Skeletal muscle tissue (tissue), 4 donors: ENCODE results near the gene ASNSD1. TPM values are rescaled to one million over a fixed set of nuclear protein-coding genes. Genes with fewer than 3 reads are reported as not detected.
"Not testable (repeated sequence)": the region's sequence is repeated elsewhere in the genome, so short reads cannot be mapped to it uniquely, and the experiment has no call there.

ENCODE experiments used
- H3K27ac ChIP-seq: one replicate; pipeline ENCODE4 v1.7.0; 2013; ENCODE audit warnings: mild to moderate bottlenecking, low read depth, low read length, inconsistent platforms
- H3K27me3 ChIP-seq, 3 donors: one replicate each; pipeline ENCODE4 v1.7.0; 2013; ENCODE audit warnings: low read length in 3 of 3; ENCODE audit not compliant: control insufficient read depth in 3 of 3, insufficient read depth in 3 of 3
- H3K36me3 ChIP-seq, 3 donors: one replicate each; pipeline ENCODE4 v1.7.0; 2013; ENCODE audit warnings: low read length in 3 of 3; ENCODE audit not compliant: control insufficient read depth in 3 of 3, insufficient read depth in 3 of 3
- H3K4me1 ChIP-seq, 3 donors: one replicate each; pipeline ENCODE4 v1.7.0; 2013; ENCODE audit warnings: low read length in 3 of 3, mild to moderate bottlenecking in 3 of 3; ENCODE audit not compliant: control insufficient read depth in 3 of 3, insufficient read depth in 3 of 3
- H3K4me3 ChIP-seq, 3 donors: one replicate each; pipeline ENCODE4 v1.7.0; 2013; ENCODE audit warnings: low read length in 3 of 3
- H3K9ac ChIP-seq, 3 donors: one replicate each; pipeline ENCODE4 v1.7.0; 2013; ENCODE audit warnings: low read length in 3 of 3, mild to moderate bottlenecking in 3 of 3, moderate library complexity in 2 of 3, low read depth in 1 of 3
- H3K9me3 ChIP-seq, 3 donors: one replicate each; pipeline ENCODE4 v1.7.0; 2013; ENCODE audit warnings: low read length in 3 of 3; ENCODE audit not compliant: control insufficient read depth in 3 of 3
- total RNA-seq: library from RNA; depleted of rRNA; stranded (reverse); fragments of >200 nt; gene quantifications from one replicate; pipeline ENCODE4 v1.2.3, GENCODE V29; 2014
- donor health status: Osteomylitis.

Gene ASNSD1
- total RNA-seq, 1 donor from 2014 or later, result 36.5 TPM

- H3K27me3 ChIP-seq, result no peaks in the 10 kb centered on the region
- H3K9me3 ChIP-seq, result no peaks in the 10 kb centered on the region
- H3K4me3 ChIP-seq, result no peak overlapping the region
Observed at GRCh38 chr2:189641590-189641989, 19.7 kb upstream of the ASNSD1 start.

DNA sequence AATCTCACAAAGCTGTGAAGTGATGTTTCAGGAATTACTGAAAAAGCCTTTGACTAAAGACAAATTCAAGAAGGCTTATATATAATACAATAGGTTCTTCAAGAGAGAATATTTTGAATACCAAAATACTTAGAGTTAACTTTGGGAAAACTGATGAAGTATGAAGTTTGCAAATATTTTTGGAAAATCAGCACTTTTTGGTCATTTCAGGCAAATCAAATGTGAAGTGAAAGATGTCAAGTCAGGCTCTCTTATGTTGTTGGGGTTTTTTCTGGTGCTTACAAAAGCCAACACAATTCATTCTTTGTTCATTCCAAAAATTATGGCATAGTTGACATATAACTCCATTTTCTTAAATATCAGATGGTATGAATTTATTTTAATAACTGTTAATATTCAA, 14.7 kb upstream of the ASNSD1 start:
- Histone ChIP-seq H3K36me3 (no peaks in the 10 kb centered on the region), H3K9me3 (no peaks in the 10 kb centered on the region), H3K27ac (no peak overlapping the region), H3K4me3 (no peak overlapping the region), H3K9ac (no peak overlapping the region), H3K4me1 (no peaks in the 10 kb centered on the region), H3K27me3 (no peaks in the 10 kb centered on the region)

More at GRCh38 chr2:189641590-189641989, 19.7 kb upstream of the ASNSD1 start:
- H3K4me1 ChIP-seq, result no peaks in the 10 kb centered on the region
- no peak overlapping the region for H3K27ac ChIP-seq
- H3K36me3 ChIP-seq, result no peaks in the 10 kb centered on the region
- H3K9ac ChIP-seq, result no peak overlapping the region

- Histone ChIP-seq H3K4me3 (no peak overlapping the region), H3K4me1 (no peaks in the 10 kb centered on the region), H3K9ac (no peak overlapping the region)
Observed at GRCh38 chr2:189648846-189649509, 12.3 kb upstream of the ASNSD1 start.

GRCh38 chr2:189651284-189651683, 10.0 kb upstream of the ASNSD1 start:
- H3K36me3 ChIP-seq, result no peaks in the 10 kb centered on the region
- no peak overlapping the region for H3K9ac ChIP-seq
- H3K4me3 ChIP-seq, result no peak overlapping the region
- no peak overlapping the region for H3K27ac ChIP-seq
- no peaks in the 10 kb centered on the region for H3K27me3 ChIP-seq
- H3K9me3 ChIP-seq, result no peaks in the 10 kb centered on the region
- H3K4me1 ChIP-seq, result no peaks in the 10 kb centered on the region

More at GRCh38 chr2:189648846-189649509, 12.3 kb upstream of the ASNSD1 start:
- Histone ChIP-seq H3K36me3 (no peaks in the 10 kb centered on the region), H3K9me3 (no peaks in the 10 kb centered on the region), H3K27me3 (no peaks in the 10 kb centered on the region), H3K27ac (no peak overlapping the region)

DNA sequence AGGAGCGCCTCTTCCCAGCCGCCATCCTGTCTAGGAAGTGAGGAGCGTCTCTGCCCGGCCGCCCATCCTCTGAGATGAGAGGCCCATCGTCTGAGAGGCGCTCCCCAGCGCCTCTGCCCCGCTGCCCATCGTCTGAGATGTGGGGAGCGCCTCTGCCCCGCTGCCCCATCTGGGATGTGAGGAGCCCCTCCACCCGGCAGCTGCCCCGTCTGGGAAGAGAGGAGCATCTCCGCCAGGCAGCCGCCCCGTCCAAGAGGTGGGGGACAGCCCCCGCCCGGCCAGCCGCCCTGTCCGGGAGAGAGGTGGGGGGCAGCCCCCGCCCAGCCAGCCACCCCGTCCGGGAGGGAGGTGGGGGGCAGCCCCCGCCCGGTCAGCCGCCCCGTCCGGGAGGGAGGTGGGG, 7.8 kb upstream of the ASNSD1 start:
- H3K9ac ChIP-seq, H3K36me3 ChIP-seq, H3K27ac ChIP-seq, H3K9me3 ChIP-seq, H3K4me1 ChIP-seq, H3K4me3 ChIP-seq, H3K27me3 ChIP-seq: not testable (repeated sequence)

GRCh38 chr2:189654641-189655040, 6.6 kb upstream of the ASNSD1 start:
- Histone ChIP-seq H3K27me3 (no peaks in the 10 kb centered on the region), H3K36me3 (no peaks in the 10 kb centered on the region), H3K9me3 (no peaks in the 10 kb centered on the region), H3K9ac (no peak overlapping the region), H3K27ac (no peak overlapping the region), H3K4me1 (no peaks in the 10 kb centered on the region), H3K4me3 (no peak overlapping the region)

GRCh38 chr2:189657867-189658266, 3.4 kb upstream of the ASNSD1 start:
- Histone ChIP-seq H3K27ac (no peak overlapping the region), H3K4me3 (no peak overlapping the region), H3K27me3 (no peaks in the 10 kb centered on the region), H3K9ac (no peak overlapping the region), H3K36me3 (peaks cover 0 to 2% (median 0%) of the 10 kb centered on the region in 3 donors), H3K4me1 (peaks cover 5 to 16% (median 13%) of the 10 kb centered on the region in 3 donors), H3K9me3 (no peaks in the 10 kb centered on the region)

DNA sequence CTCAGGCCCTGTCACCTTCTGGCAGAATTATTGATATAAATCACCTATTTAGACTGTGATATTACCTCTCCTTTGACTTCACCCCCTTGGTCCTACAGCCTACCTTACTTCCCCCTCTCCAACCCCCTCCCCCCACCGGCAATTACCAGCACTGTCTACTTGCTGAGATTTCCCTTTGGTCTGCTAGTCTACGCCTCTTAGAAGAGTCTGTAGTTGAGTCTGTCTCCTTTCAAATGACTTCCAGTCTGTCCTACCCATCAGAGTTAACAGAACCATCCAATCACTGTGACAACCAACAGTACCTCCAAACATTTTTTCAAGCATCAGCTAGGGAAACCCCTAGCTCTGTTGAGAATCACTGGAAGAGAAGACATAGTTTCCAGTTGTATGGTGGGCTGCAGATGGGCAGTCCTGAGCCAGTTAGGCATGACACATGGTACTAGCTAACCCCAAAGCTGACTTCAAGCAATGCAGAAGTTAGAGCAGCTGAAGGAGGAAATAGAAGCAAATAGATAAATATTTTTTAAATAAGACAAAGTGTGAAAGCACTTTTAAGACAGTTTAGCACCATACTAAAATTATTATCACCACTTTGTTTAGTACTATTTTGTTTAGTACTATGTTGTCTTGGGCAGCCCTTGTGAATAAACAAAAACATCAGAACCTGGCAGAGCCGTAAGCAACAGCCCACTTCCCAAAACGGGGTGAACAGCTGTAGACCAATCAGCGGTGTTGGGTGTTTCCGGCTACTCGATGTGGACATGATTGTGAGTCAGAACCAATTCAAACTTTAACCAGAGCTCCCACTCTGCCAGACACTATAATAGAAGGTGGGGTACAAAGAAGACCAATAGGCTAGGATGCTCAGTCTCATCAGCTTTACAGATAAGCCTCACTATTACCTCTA, 2.7 kb upstream of the ASNSD1 start:
- peaks cover 5 to 16% (median 13%) of the 10 kb centered on the region in 3 donors for H3K4me1 ChIP-seq
- H3K4me3 ChIP-seq, result no peak overlapping the region
- H3K36me3 ChIP-seq, result peaks cover 0 to 2% (median 0%) of the 10 kb centered on the region in 3 donors
- H3K9me3 ChIP-seq, result no peaks in the 10 kb centered on the region
- no peak overlapping the region for H3K9ac ChIP-seq
- H3K27me3 ChIP-seq, result no peaks in the 10 kb centered on the region
- no peak overlapping the region for H3K27ac ChIP-seq

DNA sequence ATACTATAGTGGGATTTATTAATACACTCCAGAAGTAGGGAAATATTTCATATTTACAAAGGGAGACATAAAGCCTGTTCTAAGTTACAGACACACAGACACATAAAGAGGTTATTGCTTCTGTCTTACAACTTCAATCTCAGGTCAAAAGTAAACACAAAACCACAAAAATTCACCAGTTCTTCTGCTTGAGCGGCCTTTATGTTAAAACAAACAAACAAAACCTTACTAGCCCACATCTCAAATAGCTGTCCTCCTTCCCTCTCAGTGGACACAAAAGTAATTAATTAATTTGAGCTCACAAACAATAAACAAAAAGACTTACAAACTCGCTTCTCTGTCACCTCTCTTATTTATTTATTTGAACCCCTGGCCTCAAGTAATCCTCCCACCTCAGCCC, 1.5 kb upstream of the ASNSD1 start:
- Histone ChIP-seq H3K4me1 (peaks cover 7 to 16% (median 13%) of the 10 kb centered on the region in 3 donors), H3K27me3 (no peaks in the 10 kb centered on the region), H3K27ac (no peak overlapping the region), H3K9me3 (no peaks in the 10 kb centered on the region), H3K36me3 (peaks cover 0 to 2% (median 0%) of the 10 kb centered on the region in 3 donors), H3K4me3 (no peak overlapping the region), H3K9ac (no peak overlapping the region)

DNA sequence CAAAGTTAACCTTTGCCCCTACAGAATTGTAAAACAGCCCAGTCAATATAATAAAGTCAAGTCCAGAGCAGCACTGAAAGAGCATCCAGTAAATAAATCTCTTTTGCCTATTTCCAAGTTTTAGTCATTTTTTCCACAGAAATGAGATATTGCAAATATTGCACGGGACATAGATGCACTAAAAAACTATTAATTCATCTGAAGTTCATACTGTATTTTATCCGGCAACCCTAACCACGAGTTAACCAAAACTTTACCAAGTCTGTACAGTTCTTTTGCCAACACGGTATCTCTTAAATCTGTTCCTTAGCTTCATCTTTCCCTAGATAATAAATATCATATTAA, 484 bp upstream of the ASNSD1 start:
- no peak overlapping the region for H3K4me3 ChIP-seq
- peaks cover 7 to 16% (median 13%) of the 10 kb centered on the region in 3 donors for H3K4me1 ChIP-seq
- no peak overlapping the region for H3K27ac ChIP-seq
- H3K36me3 ChIP-seq, result peaks cover 0 to 3% (median 2%) of the 10 kb centered on the region in 3 donors
- H3K27me3 ChIP-seq, result no peaks in the 10 kb centered on the region
- H3K9me3 ChIP-seq, result no peaks in the 10 kb centered on the region
- peak overlapping the region in 2 of 3 donors; percentile 42 to 58 for H3K9ac ChIP-seq
